HEK293 (cell line): Measurements from ENCODE around the gene SCTR.

ENCODE experiments used
- CTCF ChIA-PET: fragments of 350-600 bp; formaldehyde crosslinking; extraction: SDS; loops from one replicate; lab custom pipeline; 2021; ENCODE audit warnings: antibody characterized with exemption; lab: Yijun Ruan, JAX
- POLR2A ChIA-PET: fragments of 300-600 bp; formaldehyde crosslinking; extraction: SDS; loops from one replicate; lab custom pipeline; 2020; ENCODE audit warnings: antibody characterized with exemption, inconsistent platforms; lab: Yijun Ruan, JAX
- H3K27ac ChIP-seq: fragments of 200-500 bp; sonication (Bioruptor generic); 2 replicates; pipeline ENCODE4 v1.5.1; 2014; ENCODE audit warnings: low read depth, low read length, control low read depth, inconsistent platforms; ENCODE audit errors: extremely low read depth
- H3K36me3 ChIP-seq, 2 experiments: fragments of 200-500 bp in 1 of 2; sonication (Bioruptor generic) in 1 of 2; 1 replicate in 1 of 2; 2 replicates in 1 of 2; pipeline ENCODE4 v1.5.1; 2014 to 2017; ENCODE audit warnings: inconsistent platforms in 2 of 2, low read length in 2 of 2; ENCODE audit not compliant: control insufficient read depth in 2 of 2, insufficient read depth in 1 of 2
- H3K4me1 ChIP-seq: fragments of 200-500 bp; sonication (Bioruptor generic); 2 replicates; pipeline ENCODE4 v1.5.1; 2014; ENCODE audit warnings: mild to moderate bottlenecking, low read length, inconsistent platforms; ENCODE audit not compliant: control insufficient read depth, insufficient read depth
- H3K4me3 ChIP-seq: 2 replicates; pipeline ENCODE4 v1.5.1; 2011; ENCODE audit warnings: low read depth, mild to moderate bottlenecking, control low read depth, low read length, moderate library complexity
- H3K9me3 ChIP-seq: fragments of 200-500 bp; sonication (Bioruptor generic); 2 replicates; pipeline ENCODE4 v1.5.1; 2014; ENCODE audit warnings: low read depth, low read length, inconsistent platforms; ENCODE audit not compliant: control insufficient read depth, insufficient read depth
- BCL11A ChIP-seq: fragments of 450-650 bp; formaldehyde crosslinking; IDR thresholded peaks from 2 replicates; pipeline ENCODE4 v1.5.1; 2016; ENCODE audit warnings: low read depth, missing biosample characterization, missing genetic modification characterization
- IKZF3 ChIP-seq: fragments of 450-650 bp; IDR thresholded peaks from 2 replicates; pipeline ENCODE4 v1.5.0; 2018; ENCODE audit warnings: missing biosample characterization, mild to moderate bottlenecking, missing genetic modification characterization, moderate library complexity
- MYNN ChIP-seq: fragments of 450-650 bp; formaldehyde crosslinking; IDR thresholded peaks from 2 replicates; pipeline ENCODE4 v1.5.1; 2016; ENCODE audit warnings: missing biosample characterization, missing genetic modification characterization, borderline replicate concordance
- SCRT1 ChIP-seq: fragments of 450-650 bp; formaldehyde crosslinking; IDR thresholded peaks from 2 replicates; pipeline ENCODE4 v1.5.1; 2016; ENCODE audit warnings: missing biosample characterization, missing genetic modification characterization, borderline replicate concordance
- SP7 ChIP-seq: fragments of 450-650 bp; formaldehyde crosslinking; IDR thresholded peaks from 2 replicates; pipeline ENCODE4 v1.5.1; 2016; ENCODE audit warnings: missing biosample characterization, missing genetic modification characterization
- WT1 ChIP-seq: fragments of 450-650 bp; formaldehyde crosslinking; IDR thresholded peaks from 2 replicates; pipeline ENCODE4 v1.5.1; 2016; ENCODE audit warnings: missing biosample characterization, missing genetic modification characterization
- ZBTB21 ChIP-seq: fragments of 450-650 bp; formaldehyde crosslinking; IDR thresholded peaks from 2 replicates; pipeline ENCODE4 v1.5.1; 2017; ENCODE audit warnings: missing biosample characterization, missing genetic modification characterization
- ZFP41 ChIP-seq: fragments of 450-650 bp; formaldehyde crosslinking; IDR thresholded peaks from 2 replicates; pipeline ENCODE4 v1.5.1; 2016; ENCODE audit warnings: missing biosample characterization, missing genetic modification characterization, borderline replicate concordance
- ZIC2 ChIP-seq: fragments of 450-650 bp; formaldehyde crosslinking; IDR thresholded peaks from 2 replicates; pipeline ENCODE4 v1.5.1; 2016; ENCODE audit warnings: missing biosample characterization, missing genetic modification characterization
- ZNF112 ChIP-seq: fragments of 450-650 bp; formaldehyde crosslinking; IDR thresholded peaks from 2 replicates; pipeline ENCODE4 v1.5.0; 2017; ENCODE audit warnings: missing biosample characterization, missing genetic modification characterization
- ZNF132 ChIP-seq: fragments of 450-650 bp; formaldehyde crosslinking; IDR thresholded peaks from 2 replicates; pipeline ENCODE4 v1.5.1; 2017; ENCODE audit warnings: missing biosample characterization, missing genetic modification characterization, borderline replicate concordance
- ZNF138 ChIP-seq: fragments of 450-650 bp; formaldehyde crosslinking; IDR thresholded peaks from 2 replicates; pipeline ENCODE4 v1.5.1; 2016; ENCODE audit warnings: missing biosample characterization, missing genetic modification characterization, borderline replicate concordance
- ZNF155 ChIP-seq: fragments of 450-650 bp; formaldehyde crosslinking; IDR thresholded peaks from 2 replicates; pipeline ENCODE4 v1.5.1; 2016; ENCODE audit warnings: missing biosample characterization, missing genetic modification characterization
- ZNF202 ChIP-seq: fragments of 450-650 bp; formaldehyde crosslinking; IDR thresholded peaks from 2 replicates; pipeline ENCODE4 v1.5.1; 2016; ENCODE audit warnings: missing biosample characterization, missing genetic modification characterization, borderline replicate concordance
- ZNF211 ChIP-seq: fragments of 450-650 bp; formaldehyde crosslinking; IDR thresholded peaks from 2 replicates; pipeline ENCODE4 v1.5.1; 2016; ENCODE audit warnings: low read depth, missing biosample characterization, missing genetic modification characterization
- ZNF335 ChIP-seq: fragments of 450-650 bp; formaldehyde crosslinking; conservative IDR thresholded peaks from 2 replicates; pipeline ENCODE4 v1.5.1; 2016; ENCODE audit warnings: missing biosample characterization, missing genetic modification characterization
- ZNF48 ChIP-seq: fragments of 450-650 bp; formaldehyde crosslinking; IDR thresholded peaks from 2 replicates; pipeline ENCODE4 v1.5.1; 2016; ENCODE audit warnings: missing biosample characterization, missing genetic modification characterization
- ZNF521 ChIP-seq: fragments of 450-650 bp; formaldehyde crosslinking; IDR thresholded peaks from 2 replicates; pipeline ENCODE4 v1.5.1; 2017; ENCODE audit warnings: missing biosample characterization, mild to moderate bottlenecking, missing genetic modification characterization
- ZNF670 ChIP-seq: fragments of 450-650 bp; formaldehyde crosslinking; IDR thresholded peaks from 2 replicates; pipeline ENCODE4 v1.5.1; 2016; ENCODE audit warnings: missing biosample characterization, missing genetic modification characterization, low read depth
- ZNF707 ChIP-seq: fragments of 450-650 bp; formaldehyde crosslinking; IDR thresholded peaks from 2 replicates; pipeline ENCODE4 v1.5.1; 2016; ENCODE audit warnings: missing biosample characterization, missing genetic modification characterization
- ZNF768 ChIP-seq: fragments of 450-650 bp; formaldehyde crosslinking; IDR thresholded peaks from 2 replicates; pipeline ENCODE4 v1.5.1; 2018; ENCODE audit warnings: missing biosample characterization, mild to moderate bottlenecking, missing genetic modification characterization
- ZNF837 ChIP-seq: fragments of 450-650 bp; formaldehyde crosslinking; IDR thresholded peaks from 2 replicates; pipeline ENCODE4 v1.5.1; 2016; ENCODE audit warnings: missing biosample characterization, missing genetic modification characterization
- ZSCAN16 ChIP-seq: fragments of 450-650 bp; formaldehyde crosslinking; IDR thresholded peaks from 2 replicates; pipeline ENCODE4 v1.5.1; 2016; ENCODE audit warnings: missing biosample characterization, missing genetic modification characterization
- TF ChIP-seq, protein P1 (sequence below): sonication (generic); formaldehyde crosslinking; IDR thresholded peaks from 2 replicates; pipeline ENCODE4 v1.8.1; 2022; ENCODE audit warnings: mild to moderate bottlenecking, moderate library complexity, missing genetic modification reagents
- TF ChIP-seq, protein P2 (sequence below): fragments of 450-650 bp; formaldehyde crosslinking; IDR thresholded peaks from 2 replicates; pipeline ENCODE4 v1.5.1; 2016; ENCODE audit warnings: missing biosample characterization, missing genetic modification characterization

SCTR gene

GRCh38 chr2:119439574-119440500 lies 84.4 kb downstream of the SCTR start:
- peaks cover 0 to 6% of the 10 kb centered on the region in 2 experiments; a peak in 1 of 3 replicates for H3K36me3 ChIP-seq
- no peak overlapping the region for H3K4me3 ChIP-seq
- TF ChIP-seq ZNF335 (no peak), IKZF3 (tag by site-specific recombination) (no peak), ZFP41 (tag by site-specific recombination) (no peak), SP7 (tag by site-specific recombination) (no peak), ZBTB21 (no peak), SCRT1 (tag by site-specific recombination) (no peak), ZNF202 (tag by site-specific recombination) (no peak), ZNF211 (tag by site-specific recombination) (no peak), BCL11A (no peak), ZNF837 (no peak), ZNF112 (no peak), ZNF132 (tag by site-specific recombination) (no peak), ZNF48 (tag by site-specific recombination) (no peak)
- CTCF ChIA-PET, result interaction anchor here (0.6 to 1.5 kb wide), 3 partner anchors 22 to 36 kb away, joined by 3 to 7 read pairs (median 5); no protein-coding TSS in a partner anchor
- H3K27ac ChIP-seq, result no peak overlapping the region
- no peaks in the 10 kb centered on the region for H3K4me1 ChIP-seq
- POLR2A ChIA-PET, result interaction anchor here (1.3 kb wide), 1 partner anchor 8 kb away, joined by 4 read pairs; the partner anchor contains the start of gene TMEM37
- no peaks in the 10 kb centered on the region for H3K9me3 ChIP-seq

- no peak overlapping the region for H3K4me3 ChIP-seq
- ChIA-PET POLR2A (no interaction called here), CTCF (interaction anchor here (0.6 to 0.8 kb wide), 2 partner anchors 17 to 38 kb away, joined by 3 to 4 read pairs; no protein-coding TSS in a partner anchor)
- H3K4me1 ChIP-seq, result no peaks in the 10 kb centered on the region
- H3K36me3 ChIP-seq, result peaks cover 0 to 6% of the 10 kb centered on the region in 2 experiments; a peak in 1 of 3 replicates
- H3K27ac ChIP-seq, result no peak overlapping the region
- H3K9me3 ChIP-seq, result no peaks in the 10 kb centered on the region
- TF ChIP-seq ZSCAN16 (tag by site-specific recombination) (no peak), ZNF155 (no peak), MYNN (tag by site-specific recombination) (no peak), ZNF521 (no peak), ZNF670 (tag by site-specific recombination) (no peak), WT1 (tag by site-specific recombination) (no peak), ZIC2 (no peak), ZNF707 (tag by site-specific recombination) (no peak), ZNF768 (tag by site-specific recombination) (no peak), ZNF138 (tag by site-specific recombination) (no peak)
- TF ChIP-seq, protein P1, sequence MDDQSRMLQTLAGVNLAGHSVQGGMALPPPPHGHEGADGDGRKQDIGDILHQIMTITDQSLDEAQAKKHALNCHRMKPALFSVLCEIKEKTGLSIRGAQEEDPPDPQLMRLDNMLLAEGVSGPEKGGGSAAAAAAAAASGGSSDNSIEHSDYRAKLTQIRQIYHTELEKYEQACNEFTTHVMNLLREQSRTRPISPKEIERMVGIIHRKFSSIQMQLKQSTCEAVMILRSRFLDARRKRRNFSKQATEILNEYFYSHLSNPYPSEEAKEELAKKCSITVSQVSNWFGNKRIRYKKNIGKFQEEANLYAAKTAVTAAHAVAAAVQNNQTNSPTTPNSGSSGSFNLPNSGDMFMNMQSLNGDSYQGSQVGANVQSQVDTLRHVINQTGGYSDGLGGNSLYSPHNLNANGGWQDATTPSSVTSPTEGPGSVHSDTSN (CRISPR knock-in tag), result no peak
- TF ChIP-seq, protein P2, sequence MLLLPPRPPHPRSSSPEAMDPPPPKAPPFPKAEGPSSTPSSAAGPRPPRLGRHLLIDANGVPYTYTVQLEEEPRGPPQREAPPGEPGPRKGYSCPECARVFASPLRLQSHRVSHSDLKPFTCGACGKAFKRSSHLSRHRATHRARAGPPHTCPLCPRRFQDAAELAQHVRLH (tag by site-specific recombination), result no peak
These were observed 85.5 kb downstream of the SCTR start for GRCh38 chr2:119438726-119439284.
